H1 (cell line): ENCODE data around the gene JAKMIP2. TPM values are rescaled to one million over a fixed set of nuclear protein-coding genes. Genes with fewer than 3 reads are reported as not detected.

Experiments
- CTCF ChIA-PET: fragments of 300-600 bp; sonication (Branson Sonifier 250); formaldehyde crosslinking; loops from one replicate; lab custom pipeline; 2021; ENCODE audit not compliant: partially characterized antibody; lab: Charles Lee
- POLR2A ChIA-PET: fragments of 300-600 bp; sonication (Branson Sonifier 250); formaldehyde crosslinking; loops from one replicate; lab custom pipeline; 2021; ENCODE audit warnings: inconsistent platforms; ENCODE audit not compliant: partially characterized antibody; lab: Charles Lee
- DNase-seq, 2 experiments: peaks; one replicate each; pipeline versions ENCODE4 v3.0.0 to v3.0.0-alpha.2; 2010 to 2022; ENCODE audit warnings: low spot score in 2 of 2, low read depth in 1 of 2, mixed read lengths in 1 of 2
- FAIRE-seq: peaks from 2 replicates; lab custom pipeline; 2011; peaks lifted over from hg19 to GRCh38; lab: Jason Lieb, UNC
- H2AFZ ChIP-seq: 2 replicates; pipeline ENCODE4 v1.8.1; 2012; ENCODE audit warnings: low read length, inconsistent platforms
- H2AK5ac ChIP-seq: 2 replicates; pipeline ENCODE4 v1.6.1; 2013; ENCODE audit warnings: low read depth, low read length
- H2BK120ac ChIP-seq: replicated peaks from 2 replicates; pipeline ENCODE3; 2013; ENCODE audit warnings: low read depth, low read length, inconsistent platforms
- H2BK12ac ChIP-seq: 2 replicates; pipeline ENCODE4 v1.6.1; 2013; ENCODE audit warnings: low read depth, low read length
- H2BK15ac ChIP-seq: 2 replicates; pipeline ENCODE4 v1.6.1; 2013; ENCODE audit warnings: low read length
- H2BK20ac ChIP-seq: 2 replicates; pipeline ENCODE4 v1.6.1; 2013; ENCODE audit warnings: low read length
- H2BK5ac ChIP-seq: 2 replicates; pipeline ENCODE4 v1.6.1; 2013; ENCODE audit warnings: low read depth, low read length
- H3K14ac ChIP-seq: 2 replicates; pipeline ENCODE4 v1.6.1; 2013; ENCODE audit warnings: inconsistent platforms; ENCODE audit not compliant: insufficient read length
- H3K18ac ChIP-seq: 2 replicates; pipeline ENCODE4 v1.6.1; 2013; ENCODE audit warnings: low read length; ENCODE audit errors: extremely low read depth
- H3K23ac ChIP-seq: 2 replicates; pipeline ENCODE4 v1.6.1; 2013; ENCODE audit warnings: inconsistent platforms; ENCODE audit not compliant: insufficient read length
- H3K23me2 ChIP-seq: 2 replicates; pipeline ENCODE4 v1.6.1; 2013; ENCODE audit warnings: low read depth, low read length
- H3K27ac ChIP-seq: 2 replicates; pipeline ENCODE4 v1.6.1; 2011; ENCODE audit warnings: low read depth, low read length, inconsistent platforms
- H3K27me3 ChIP-seq, 4 experiments: replicated peaks in 1 of 4; 1 replicate in 1 of 4; 2 replicates in 3 of 4; pipeline versions ENCODE4 v1.6.1 to v1.8.1; 2011 to 2013; ENCODE audit warnings: low read length in 3 of 4, mild to moderate bottlenecking in 3 of 4, inconsistent platforms in 2 of 4, mixed read lengths in 2 of 4, moderate library complexity in 1 of 4; ENCODE audit not compliant: control insufficient read depth in 3 of 4, insufficient read depth in 3 of 4; ENCODE audit errors: extremely low read depth in 1 of 4
- H3K36me3 ChIP-seq, 4 experiments: 2 replicates each; pipeline versions ENCODE4 v1.6.1 to v1.8.1; 2011 to 2013; ENCODE audit warnings: mild to moderate bottlenecking in 4 of 4, low read length in 3 of 4, moderate library complexity in 2 of 4, control low read depth in 1 of 4, inconsistent platforms in 1 of 4; ENCODE audit not compliant: insufficient read depth in 4 of 4, control insufficient read depth in 2 of 4
- H3K4ac ChIP-seq: replicated peaks from 2 replicates; pipeline ENCODE3; 2013; ENCODE audit warnings: low read length, low read depth, mixed read lengths, inconsistent platforms; ENCODE audit not compliant: insufficient read length
- H3K4me1 ChIP-seq, 4 experiments: replicated peaks in 1 of 4; 1 replicate in 1 of 4; 2 replicates in 3 of 4; pipeline versions ENCODE4 v1.6.1 to v1.8.1; 2011 to 2013; ENCODE audit warnings: low read length in 3 of 4, inconsistent platforms in 2 of 4, mixed read lengths in 1 of 4; ENCODE audit not compliant: insufficient read depth in 4 of 4, control insufficient read depth in 3 of 4
- H3K4me2 ChIP-seq, 2 experiments: 2 replicates each; pipeline versions ENCODE4 v1.6.1 to v1.8.1; 2011 to 2013; ENCODE audit warnings: low read depth in 2 of 2, low read length in 2 of 2, control low read depth in 1 of 2, inconsistent platforms in 1 of 2, mild to moderate bottlenecking in 1 of 2; ENCODE audit not compliant: insufficient read depth in 1 of 2
- H3K4me3 ChIP-seq, 4 experiments: fragments of 200-600, 300-600 bp in 1 of 4; sonication (generic), shearing (Covaris generic), sonication (Bioruptor Twin) in 1 of 4; 2 replicates each; pipeline versions ENCODE4 v1.5.1 to v1.8.1; 2011 to 2016; ENCODE audit warnings: low read length in 4 of 4, low read depth in 3 of 4, control low read depth in 2 of 4, inconsistent platforms in 2 of 4, mild to moderate bottlenecking in 2 of 4, mixed read lengths in 1 of 4, moderate library complexity in 1 of 4; ENCODE audit not compliant: insufficient read depth in 2 of 4; ENCODE audit errors: extremely low read depth in 1 of 4
- H3K56ac ChIP-seq: replicated peaks from 2 replicates; pipeline ENCODE3; 2013; ENCODE audit warnings: low read depth, mild to moderate bottlenecking, mixed read lengths, low read length, inconsistent platforms; ENCODE audit not compliant: insufficient read length
- H3K79me1 ChIP-seq: 2 replicates; pipeline ENCODE4 v1.6.1; 2013; ENCODE audit warnings: low read depth, low read length, control low read depth
- H3K79me2 ChIP-seq, 2 experiments: 2 replicates each; pipeline versions ENCODE4 v1.6.1 to v1.8.1; 2012 to 2013; ENCODE audit warnings: low read length in 2 of 2, mild to moderate bottlenecking in 2 of 2, inconsistent platforms in 1 of 2; ENCODE audit not compliant: insufficient read depth in 2 of 2, control insufficient read depth in 1 of 2
- H3K9ac ChIP-seq, 4 experiments: replicated peaks in 1 of 4; 1 replicate in 1 of 4; 2 replicates in 3 of 4; pipeline versions ENCODE4 v1.6.1 to v1.8.1; 2011 to 2013; ENCODE audit warnings: low read depth in 3 of 4, low read length in 3 of 4, control low read depth in 2 of 4, mild to moderate bottlenecking in 2 of 4, moderate library complexity in 2 of 4, inconsistent platforms in 1 of 4; ENCODE audit errors: extremely low read depth in 1 of 4
- H3K9me3 ChIP-seq, 2 experiments: 2 replicates each; pipeline versions ENCODE4 v1.6.1 to v1.8.1; 2012 to 2013; ENCODE audit warnings: mild to moderate bottlenecking in 2 of 2, moderate library complexity in 2 of 2, control low read depth in 1 of 2, inconsistent platforms in 1 of 2, low read depth in 1 of 2, low read length in 1 of 2, mixed read lengths in 1 of 2; ENCODE audit not compliant: insufficient read depth in 2 of 2
- H4K20me1 ChIP-seq, 2 experiments: replicated peaks in 1 of 2; 2 replicates each; pipeline versions ENCODE3 to v1.8.1; 2011 to 2013; ENCODE audit warnings: inconsistent platforms in 2 of 2, low read length in 2 of 2, mild to moderate bottlenecking in 1 of 2; ENCODE audit not compliant: insufficient read depth in 2 of 2, control insufficient read depth in 1 of 2
- H4K5ac ChIP-seq: 2 replicates; pipeline ENCODE4 v1.6.1; 2013; ENCODE audit warnings: low read length, low read depth, mixed read lengths, inconsistent platforms; ENCODE audit not compliant: insufficient read length
- H4K8ac ChIP-seq: 2 replicates; pipeline ENCODE4 v1.8.0; 2013; ENCODE audit warnings: mild to moderate bottlenecking, moderate library complexity, low read length, inconsistent platforms; ENCODE audit not compliant: insufficient read depth; ENCODE audit errors: extremely low read depth
- H4K91ac ChIP-seq: replicated peaks from 2 replicates; pipeline ENCODE3; 2013; ENCODE audit warnings: low read length, mixed read lengths, inconsistent platforms; ENCODE audit not compliant: insufficient read length
- EZH2 ChIP-seq: fragments of 200-600 bp; sonication (generic); IDR thresholded peaks from 2 replicates; pipeline ENCODE4 v1.7.1; 2012; ENCODE audit warnings: low read depth, mild to moderate bottlenecking, moderate library complexity, low read length, inconsistent platforms; ENCODE audit not compliant: severe bottlenecking
- SP4 ChIP-seq: IDR thresholded peaks from 2 replicates; pipeline ENCODE4 v1.6.1; 2012; ENCODE audit warnings: low read length, inconsistent platforms
- USF2 ChIP-seq: IDR thresholded peaks from 2 replicates; pipeline ENCODE4 v1.6.1; 2011; ENCODE audit warnings: low read length, improper control_type of control experiment
- WGBS, 2 experiments: shearing (Covaris generic) in 1 of 2; methylation state at CpG; one replicate each; pipeline versions ENCODE4 v1.1.6 to v1.1.7; 2013 to 2015; ENCODE audit warnings: low lambda C conversion rate in 2 of 2, mixed read lengths in 2 of 2, inconsistent platforms in 1 of 2, low coverage in 1 of 2, missing lambda C conversion rate in 1 of 2; ENCODE audit not compliant: insufficient replicate concordance in 2 of 2, insufficient coverage in 1 of 2, insufficient read length in 1 of 2; ENCODE audit errors: extremely low coverage in 1 of 2, missing lambda C conversion rate in 1 of 2; 5-methylcytosine and 5-hydroxymethylcytosine counted together
- polyA plus RNA-seq, 7 experiments: library from polyadenylated mRNA; depleted of rRNA in 3 of 7; stranded (reverse) in 5 of 7; unstranded in 2 of 7; fragments of >200 nt in 5 of 7; fragments of 200-250 nt in 2 of 7; gene quantifications; 1 replicate in 5 of 7; 2 replicates in 1 of 7; 4 replicates in 1 of 7; pipeline versions ENCODE4 v1.2.1 to v1.2.3, GENCODE V29; 2011 to 2013; ENCODE audit warnings: missing spikeins in 2 of 7, mixed read lengths in 2 of 7
- total RNA-seq: library from RNA; stranded (reverse); fragmentation: NEBNext Ultra II Directional; extraction: Animal tissue kit (Norgen Biotek cat#: 25700); gene quantifications from 2 replicates; pipeline ENCODE4 v1.2.1, GENCODE V29; 2021

The JAKMIP2 gene
- total and polyA plus RNA-seq, 2 of the 8 experiments (the other 6 are each of a cell fraction or from before 2014, with no cell fraction given): 2.4 to 13.6 TPM

DNA sequence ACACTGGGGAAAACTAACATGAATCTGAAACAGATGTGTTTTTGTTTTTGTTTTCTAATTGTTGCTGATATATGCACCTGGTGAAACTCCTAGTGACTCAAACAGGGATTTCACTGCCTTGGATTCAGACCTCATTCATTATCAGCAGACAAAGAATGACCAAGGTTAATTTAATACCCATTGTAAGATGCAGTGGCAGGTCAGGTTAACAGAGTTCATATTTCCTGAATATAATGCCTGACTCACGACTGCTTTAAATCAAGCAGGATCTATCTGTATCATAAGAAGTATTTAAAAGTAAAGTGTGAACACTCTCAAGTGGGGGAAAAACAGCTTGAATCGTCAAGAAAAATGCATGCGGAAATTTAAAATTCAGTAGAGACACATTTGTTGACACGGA is 5.5 kb downstream of the JAKMIP2 start:
- 94% methylated on average over 4 of the region's 4 CpGs; no CpG with 5 or more reads in 1 of the 2 experiments for WGBS, 2 experiments
- no peak for DNase-seq
- POLR2A ChIA-PET: no interaction called here

More for the DNA sequence above, 5.5 kb downstream of the JAKMIP2 start:
- H3K27me3 ChIP-seq: peaks cover 0 to 2% (median 0%) of the 10 kb centered on the region in 4 experiments; a peak in 1 of 7 replicates
- H2BK20ac ChIP-seq: no peak overlapping the region
- H3K4me1 ChIP-seq: peaks cover 0 to 8% (median 3%) of the 10 kb centered on the region in 4 experiments; a peak in 2 of 7 replicates
- H3K36me3 ChIP-seq: peaks cover 0 to 8% (median 0%) of the 10 kb centered on the region in 4 experiments; a peak in 2 of 8 replicates
- H2BK12ac ChIP-seq: no peak overlapping the region
- peaks cover 0 to 81% of the 10 kb centered on the region in 2 experiments; a peak in 3 of 4 replicates for H3K79me2 ChIP-seq
- H3K4ac ChIP-seq: no peak overlapping the region
- no peak overlapping the region for H3K27ac ChIP-seq
- no peak overlapping the region for H2AK5ac ChIP-seq
- no peak overlapping the region for H3K56ac ChIP-seq
- no peak overlapping the region for H4K5ac ChIP-seq
- no peak overlapping the region for H3K18ac ChIP-seq
- H3K23me2 ChIP-seq: peaks cover 1% of the 10 kb centered on the region; the same call in 1 of the 2 replicates
- H3K23ac ChIP-seq: no peak overlapping the region
- no peaks in the 10 kb centered on the region for H4K20me1 ChIP-seq
- no peak overlapping the region for H2BK120ac ChIP-seq
- peaks cover 2 to 6% of the 10 kb centered on the region in 2 experiments; a peak in 2 of 4 replicates for H3K9me3 ChIP-seq
- no peak overlapping the region for H3K4me3 ChIP-seq
- H2AFZ ChIP-seq: no peak overlapping the region
- no peak for FAIRE-seq
- no peaks in the 10 kb centered on the region for H3K79me1 ChIP-seq
- no peak overlapping the region for H2BK5ac ChIP-seq
- CTCF ChIA-PET: no interaction called here
- no peak overlapping the region for H4K8ac ChIP-seq
- TF ChIP-seq SP4 (no peak), USF2 (no peak), EZH2 (no peak)
- H3K9ac ChIP-seq: no peak overlapping the region
- H3K14ac ChIP-seq: no peak overlapping the region
- H2BK15ac ChIP-seq: no peak overlapping the region
- no peak overlapping the region for H3K4me2 ChIP-seq
- H4K91ac ChIP-seq: no peak overlapping the region
